WTC11 (cell line): ENCODE data around the gene COL26A1.

Source experiments
- CBFB ChIP-seq: sonication (generic); formaldehyde crosslinking; IDR thresholded peaks from 2 replicates; pipeline ENCODE4 v1.8.1; 2022; ENCODE audit warnings: mild to moderate bottlenecking, low read depth, missing genetic modification reagents
- CREM ChIP-seq: sonication (generic); formaldehyde crosslinking; IDR thresholded peaks from 2 replicates; pipeline ENCODE4 v1.8.1; 2022; ENCODE audit warnings: mild to moderate bottlenecking, missing genetic modification reagents, moderate library complexity
- CTCF ChIP-seq: fragments of 200-600 bp; IDR thresholded peaks from 2 replicates; pipeline ENCODE4 v1.8.0; 2022; ENCODE audit warnings: antibody characterized with exemption
- TF ChIP-seq, protein P1 (sequence below): sonication (generic); formaldehyde crosslinking; IDR thresholded peaks from 2 replicates; pipeline ENCODE4 v1.8.1; 2022; ENCODE audit warnings: low read depth, mild to moderate bottlenecking, moderate library complexity, missing genetic modification reagents, borderline replicate concordance

DNA sequence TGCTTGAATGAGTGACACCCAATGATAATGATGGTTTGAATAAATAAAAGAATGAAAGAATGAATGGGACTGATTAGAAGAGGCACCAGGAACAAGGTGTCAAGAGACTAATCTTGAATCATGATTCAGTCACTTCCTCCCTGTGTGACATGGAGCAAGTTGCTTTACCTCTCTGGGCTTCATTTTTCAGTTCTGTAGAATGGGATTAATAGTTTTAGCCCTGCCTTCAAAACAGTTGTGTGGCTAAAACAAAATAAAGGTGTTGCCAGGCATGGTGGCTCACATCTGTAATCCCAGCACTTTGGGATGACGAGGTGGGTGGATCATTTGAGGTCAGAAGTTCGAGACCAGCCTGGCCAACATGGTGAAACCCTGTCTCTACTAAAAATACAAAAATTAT, 228.8 kb downstream of the COL26A1 start:
- TF ChIP-seq CBFB (CRISPR knock-in tag) (no peak), CTCF (no peak), CREM (CRISPR knock-in tag) (no peak)
- TF ChIP-seq, protein P1, sequence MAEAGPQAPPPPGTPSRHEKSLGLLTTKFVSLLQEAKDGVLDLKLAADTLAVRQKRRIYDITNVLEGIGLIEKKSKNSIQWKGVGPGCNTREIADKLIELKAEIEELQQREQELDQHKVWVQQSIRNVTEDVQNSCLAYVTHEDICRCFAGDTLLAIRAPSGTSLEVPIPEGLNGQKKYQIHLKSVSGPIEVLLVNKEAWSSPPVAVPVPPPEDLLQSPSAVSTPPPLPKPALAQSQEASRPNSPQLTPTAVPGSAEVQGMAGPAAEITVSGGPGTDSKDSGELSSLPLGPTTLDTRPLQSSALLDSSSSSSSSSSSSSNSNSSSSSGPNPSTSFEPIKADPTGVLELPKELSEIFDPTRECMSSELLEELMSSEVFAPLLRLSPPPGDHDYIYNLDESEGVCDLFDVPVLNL = no peak
